Tibial nerve (tissue), 3 donors: ENCODE measurements around the gene LRP1.
A peak's percentile ranks its signal among the peaks of the same experiment; 100 is the strongest.

Experiments
- CTCF ChIP-seq, 5 experiments: fragments of 200-600 bp in 3 of 5; fragments of 450-650 bp in 2 of 5; sonication (generic) in 3 of 5; IDR thresholded peaks; one replicate each; pipeline ENCODE4 v1.5.1; 2016 to 2019; ENCODE audit warnings: antibody characterized with exemption in 5 of 5, mild to moderate bottlenecking in 3 of 5, moderate library complexity in 2 of 5
- POLR2A ChIP-seq, 2 donors: fragments of 450-650 bp; IDR thresholded peaks; one replicate each; pipeline ENCODE4 v1.6.1; 2017; ENCODE audit warnings: antibody characterized with exemption in 2 of 2, mild to moderate bottlenecking in 2 of 2, moderate library complexity in 2 of 2

DNA sequence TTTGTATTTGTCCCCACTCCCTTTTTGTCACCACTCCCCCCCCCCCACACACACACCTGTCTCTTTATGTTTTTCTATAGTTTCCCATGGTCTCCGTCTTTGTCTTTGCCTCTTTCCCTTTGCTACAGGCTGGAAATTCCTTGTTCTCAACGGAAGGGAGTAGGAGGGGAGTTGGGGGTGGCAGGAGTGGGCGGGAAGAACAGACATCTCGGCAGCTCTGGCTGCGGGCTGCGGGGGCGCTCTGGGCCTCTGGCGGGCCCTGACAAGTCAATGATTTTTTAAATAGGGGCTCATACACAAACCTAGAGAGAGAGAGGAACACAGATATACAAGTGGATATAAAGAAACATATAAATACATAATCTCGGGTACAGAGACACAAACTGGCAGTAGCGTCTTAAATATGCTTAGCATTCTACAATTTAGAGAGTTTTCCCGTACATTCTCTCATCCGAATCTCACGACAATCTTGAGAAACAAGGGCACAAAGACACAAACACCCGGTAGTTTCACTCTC is 41.7 kb upstream of the LRP1 start:
- TF ChIP-seq CTCF (IDR thresholded peaks at IDR 0.05) (peak in 3 of 5 experiments; percentile 15 to 22 (median 20)), POLR2A (IDR thresholded peaks at IDR 0.05) (no peak)
